DND-41 (cell line): ENCODE measurements around the gene CALY.
"Not testable (repeated sequence)": the region's sequence is repeated elsewhere in the genome, so short reads cannot be mapped to it uniquely, and the experiment has no call there.

Experiments used
- ATAC-seq: fragments of 200-7000 bp; cut with Tn5 transposase; 3 replicates; pipeline ENCODE4 v1.9.1; 2021; ENCODE audit warnings: low read depth; ENCODE audit not compliant: insufficient read depth
- DNase-seq: peaks from one replicate; pipeline ENCODE4 v3.0.0-alpha.2; 2020
- H2AFZ ChIP-seq: 2 replicates; pipeline ENCODE4 v1.6.0; 2012; ENCODE audit warnings: low read depth, low read length
- H3K27ac ChIP-seq: 2 replicates; pipeline ENCODE4 v1.5.1; 2012; ENCODE audit warnings: low read length, inconsistent platforms
- H3K27me3 ChIP-seq: fragments of 200-600 bp; sonication (generic); 2 replicates; pipeline ENCODE4 v1.6.0; 2012; ENCODE audit warnings: low read length, mild to moderate bottlenecking, inconsistent platforms; ENCODE audit not compliant: insufficient read depth, poor library complexity
- H3K36me3 ChIP-seq: 2 replicates; pipeline ENCODE4 v1.5.1; 2012; ENCODE audit warnings: low read length, inconsistent platforms; ENCODE audit not compliant: insufficient read depth
- H3K4me1 ChIP-seq: 2 replicates; pipeline ENCODE4 v1.5.1; 2012; ENCODE audit warnings: mild to moderate bottlenecking, low read length; ENCODE audit not compliant: insufficient read depth
- H3K4me2 ChIP-seq: 2 replicates; pipeline ENCODE4 v1.6.0; 2012; ENCODE audit warnings: mild to moderate bottlenecking, moderate library complexity, low read length, inconsistent platforms; ENCODE audit not compliant: insufficient read depth
- H3K4me3 ChIP-seq, 2 experiments: fragments of 200-600 bp in 1 of 2; shearing (Covaris generic) in 1 of 2; 2 replicates each; pipeline ENCODE4 v1.5.1; 2012 to 2016; ENCODE audit warnings: inconsistent platforms in 2 of 2, low read length in 2 of 2, mild to moderate bottlenecking in 2 of 2, low read depth in 1 of 2, moderate library complexity in 1 of 2
- H3K79me2 ChIP-seq: 2 replicates; pipeline ENCODE4 v1.6.0; 2012; ENCODE audit warnings: low read length, inconsistent platforms; ENCODE audit not compliant: insufficient read depth
- H3K9ac ChIP-seq: 2 replicates; pipeline ENCODE4 v1.6.0; 2012; ENCODE audit warnings: low read depth, mild to moderate bottlenecking, inconsistent platforms, low read length, moderate library complexity
- H3K9me3 ChIP-seq: 2 replicates; pipeline ENCODE4 v1.5.1; 2012; ENCODE audit warnings: low read length, moderate library complexity, mild to moderate bottlenecking, inconsistent platforms; ENCODE audit not compliant: insufficient read depth, severe bottlenecking
- H4K20me1 ChIP-seq: 2 replicates; pipeline ENCODE4 v1.6.0; 2012; ENCODE audit warnings: low read length; ENCODE audit not compliant: insufficient read depth
- EZH2 ChIP-seq: IDR thresholded peaks from 3 replicates; pipeline ENCODE4 v1.6.1; 2012; ENCODE audit warnings: borderline replicate concordance, low read depth, mild to moderate bottlenecking, moderate library complexity, low read length, inconsistent platforms; ENCODE audit not compliant: severe bottlenecking
- TF ChIP-seq, protein P1 (sequence below): IDR thresholded peaks from 2 replicates; pipeline ENCODE4 v1.5.1; 2012; ENCODE audit warnings: borderline replicate concordance, low read length, moderate library complexity, mild to moderate bottlenecking; ENCODE audit not compliant: poor library complexity, severe bottlenecking; ENCODE audit errors: extremely low read depth

Gene CALY

DNA sequence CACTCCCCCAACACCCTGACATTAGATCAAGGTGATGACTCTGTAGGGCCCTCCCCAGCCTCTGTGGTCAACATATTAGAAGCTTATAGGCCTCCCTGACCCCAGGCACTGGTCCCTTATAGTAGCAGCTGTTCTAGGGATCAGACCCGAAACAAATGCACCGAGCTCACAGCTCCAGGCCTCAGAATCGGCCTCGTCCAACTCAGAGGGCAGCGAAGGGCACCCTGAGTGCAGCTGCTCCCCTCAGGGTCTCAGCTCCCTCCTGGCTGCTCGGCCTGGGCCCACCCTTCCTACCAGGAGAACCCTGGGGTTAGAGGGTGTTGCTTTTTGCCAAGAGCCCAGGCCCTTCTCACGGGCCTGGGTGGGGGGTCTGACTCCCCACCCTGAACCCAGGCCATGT, 31.5 kb upstream of the CALY start:
- H3K79me2 ChIP-seq: peaks cover 6% of the 10 kb centered on the region
- H3K36me3 ChIP-seq: peaks cover 66% of the 10 kb centered on the region
- ATAC-seq (no peak), DNase-seq (no peak)
- no peak for TF ChIP-seq EZH2
- H3K9ac ChIP-seq: no peak overlapping the region
- no peaks in the 10 kb centered on the region for H3K9me3 ChIP-seq
- H3K27ac ChIP-seq: no peak overlapping the region
- H3K4me2 ChIP-seq: no peak overlapping the region
- H4K20me1 ChIP-seq: no peaks in the 10 kb centered on the region; the same call in 1 of the 2 replicates
- no peaks in the 10 kb centered on the region for H3K27me3 ChIP-seq
- H3K4me3 ChIP-seq: no peak overlapping the region
- no peak overlapping the region for H2AFZ ChIP-seq
- peaks cover 10% of the 10 kb centered on the region for H3K4me1 ChIP-seq

DNA sequence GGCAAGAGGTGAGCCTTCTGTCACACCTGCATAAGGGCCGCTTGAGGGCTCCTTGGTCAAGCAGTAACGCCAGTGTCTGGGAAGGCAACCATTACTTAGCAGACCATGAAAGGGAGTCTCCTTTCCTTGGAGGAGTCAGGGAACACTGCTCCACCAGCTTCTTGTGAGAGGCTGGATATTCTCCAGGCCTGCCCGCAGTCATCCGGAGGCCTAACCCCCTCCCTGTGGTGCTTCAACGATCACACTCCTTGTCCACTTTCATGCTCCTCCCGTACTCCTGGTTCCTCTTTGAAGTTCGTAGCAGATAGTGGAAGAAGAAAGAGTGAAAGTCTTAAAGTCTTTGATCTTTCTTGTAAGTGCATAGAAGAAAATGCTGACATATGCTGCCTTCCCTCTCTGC, 30.8 kb upstream of the CALY start:
- H4K20me1 ChIP-seq, H3K4me3 ChIP-seq, H3K4me2 ChIP-seq, ATAC-seq, H3K27me3 ChIP-seq, DNase-seq, H3K27ac ChIP-seq, H3K9me3 ChIP-seq, H3K79me2 ChIP-seq, H3K4me1 ChIP-seq, H3K9ac ChIP-seq, H2AFZ ChIP-seq: not testable (repeated sequence)
- H3K36me3 ChIP-seq: peaks cover 73% of the 10 kb centered on the region

DNA sequence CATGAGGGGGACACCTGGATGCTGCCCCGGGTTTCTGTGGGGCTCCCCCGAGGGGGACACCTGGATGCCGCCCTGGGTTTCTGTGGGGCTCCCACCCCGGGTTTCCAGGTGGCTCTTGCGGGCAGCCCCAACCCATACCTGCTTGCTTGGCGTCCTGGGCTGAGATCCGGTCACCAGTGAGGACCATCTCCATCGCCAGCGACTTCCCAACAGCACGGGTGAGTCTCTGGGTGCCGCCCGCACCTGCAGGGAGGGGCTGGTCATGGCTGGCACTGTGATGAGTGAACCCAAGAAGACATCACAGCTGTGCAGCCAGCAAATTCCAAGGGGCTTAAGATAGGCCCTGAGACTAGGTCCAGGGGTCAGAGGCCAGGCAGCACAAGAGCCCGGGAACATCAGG, 30.1 kb upstream of the CALY start:
- ATAC-seq: no peak
- H3K36me3 ChIP-seq: peaks cover 79% of the 10 kb centered on the region
- no peak overlapping the region for H3K27ac ChIP-seq

DNA sequence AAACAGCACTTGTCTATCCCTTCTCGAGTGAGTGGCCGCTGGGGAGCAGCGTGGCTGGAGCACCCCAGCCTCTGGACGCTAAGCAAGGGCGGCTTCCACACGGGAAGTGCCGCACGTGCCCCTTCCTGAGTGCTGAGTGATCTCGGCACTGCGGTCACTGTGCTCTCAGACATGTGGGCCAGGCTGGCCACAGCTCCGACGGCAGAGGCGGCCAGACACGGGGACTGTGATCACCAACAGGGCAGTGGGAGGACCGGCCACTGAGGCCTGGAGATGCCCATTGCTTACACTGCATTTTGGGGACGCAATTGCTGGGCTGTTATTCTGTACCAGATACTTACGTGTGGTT, 29.4 kb upstream of the CALY start:
- Histone ChIP-seq H3K27me3 (no peaks in the 10 kb centered on the region), H3K4me1 (no peaks in the 10 kb centered on the region), H3K4me2 (no peak overlapping the region), H3K9me3 (no peaks in the 10 kb centered on the region), H2AFZ (no peak overlapping the region), H4K20me1 (no peaks in the 10 kb centered on the region; the same call in 1 of the 2 replicates), H3K27ac (no peak overlapping the region), H3K79me2 (no peaks in the 10 kb centered on the region), H3K4me3 (no peak overlapping the region), H3K9ac (no peak overlapping the region), H3K36me3 (peaks cover 76% of the 10 kb centered on the region)
- no peak for DNase-seq
- ATAC-seq: no peak
- TF ChIP-seq, protein P1, sequence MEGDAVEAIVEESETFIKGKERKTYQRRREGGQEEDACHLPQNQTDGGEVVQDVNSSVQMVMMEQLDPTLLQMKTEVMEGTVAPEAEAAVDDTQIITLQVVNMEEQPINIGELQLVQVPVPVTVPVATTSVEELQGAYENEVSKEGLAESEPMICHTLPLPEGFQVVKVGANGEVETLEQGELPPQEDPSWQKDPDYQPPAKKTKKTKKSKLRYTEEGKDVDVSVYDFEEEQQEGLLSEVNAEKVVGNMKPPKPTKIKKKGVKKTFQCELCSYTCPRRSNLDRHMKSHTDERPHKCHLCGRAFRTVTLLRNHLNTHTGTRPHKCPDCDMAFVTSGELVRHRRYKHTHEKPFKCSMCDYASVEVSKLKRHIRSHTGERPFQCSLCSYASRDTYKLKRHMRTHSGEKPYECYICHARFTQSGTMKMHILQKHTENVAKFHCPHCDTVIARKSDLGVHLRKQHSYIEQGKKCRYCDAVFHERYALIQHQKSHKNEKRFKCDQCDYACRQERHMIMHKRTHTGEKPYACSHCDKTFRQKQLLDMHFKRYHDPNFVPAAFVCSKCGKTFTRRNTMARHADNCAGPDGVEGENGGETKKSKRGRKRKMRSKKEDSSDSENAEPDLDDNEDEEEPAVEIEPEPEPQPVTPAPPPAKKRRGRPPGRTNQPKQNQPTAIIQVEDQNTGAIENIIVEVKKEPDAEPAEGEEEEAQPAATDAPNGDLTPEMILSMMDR: no peak
- TF ChIP-seq EZH2: no peak

More for the DNA sequence above, 30.1 kb upstream of the CALY start:
- Histone ChIP-seq H2AFZ (no peak overlapping the region), H3K79me2 (no peaks in the 10 kb centered on the region), H3K4me1 (peaks cover under 1% of the 10 kb centered on the region; the same call in 1 of the 2 replicates), H3K4me3 (no peak overlapping the region), H3K9me3 (no peaks in the 10 kb centered on the region), H4K20me1 (no peaks in the 10 kb centered on the region; the same call in 1 of the 2 replicates), H3K27me3 (no peaks in the 10 kb centered on the region), H3K4me2 (no peak overlapping the region), H3K9ac (no peak overlapping the region)
- TF ChIP-seq EZH2: no peak
- TF ChIP-seq, protein P1: no peak
- no peak for DNase-seq
